Thyroid gland (tissue), 4 donors: ENCODE results near the gene WFDC6. TPM values are rescaled to one million over a fixed set of nuclear protein-coding genes. Genes with fewer than 3 reads are reported as not detected.

Experiments used
- DNase-seq, 2 donors: peaks; one replicate each; pipeline ENCODE4 v3.0.0-alpha.2; 2019
- H3K27ac ChIP-seq, 3 donors: fragments of 200-600 bp; sonication (generic); 1 replicate in 2 of 3; 2 replicates in 1 of 3; pipeline ENCODE4 v1.5.1; 2016 to 2019; ENCODE audit warnings: mild to moderate bottlenecking in 1 of 3, moderate library complexity in 1 of 3
- H3K27me3 ChIP-seq: fragments of 200-600 bp; sonication (generic); one replicate; pipeline ENCODE4 v1.5.1; 2019
- H3K36me3 ChIP-seq, 2 donors: fragments of 200-600 bp; sonication (generic); one replicate each; pipeline ENCODE4 v1.5.1; 2016 to 2019
- H3K4me1 ChIP-seq, 2 donors: fragments of 200-600 bp; sonication (generic); one replicate each; pipeline ENCODE4 v1.5.1; 2017 to 2019
- H3K4me3 ChIP-seq, 3 donors: fragments of 200-600 bp; sonication (generic); replicated peaks in 1 of 3; 1 replicate in 2 of 3; 2 replicates in 1 of 3; pipeline ENCODE4 v1.5.1; 2016; ENCODE audit warnings: mild to moderate bottlenecking in 1 of 3
- H3K9me3 ChIP-seq: fragments of 200-600 bp; sonication (generic); one replicate; pipeline ENCODE4 v1.5.1; 2017
- POLR2A ChIP-seq, 2 donors: fragments of 450-650 bp; IDR thresholded peaks; one replicate each; pipeline ENCODE4 v1.6.1; 2017; ENCODE audit warnings: antibody characterized with exemption in 2 of 2, mild to moderate bottlenecking in 2 of 2, moderate library complexity in 1 of 2
- WGBS, 2 donors: methylation state at CpG; one replicate each; pipeline ENCODE4 v1.1.5; 2017; 5-methylcytosine and 5-hydroxymethylcytosine counted together
- intact Hi-C: fragments of 100-400 bp; cut with DNase I; formaldehyde crosslinking; loops from one replicate; pipeline ENCODE4 v1.15.1; 2023
- total RNA-seq, 4 donors: library from RNA; depleted of rRNA; stranded (reverse); fragments of >200 nt; gene quantifications; one replicate each; pipeline ENCODE4 v1.2.3, GENCODE V29; 2016
- TF ChIP-seq, protein P1 (sequence below), 6 experiments: fragments of 200-600 bp in 3 of 6; fragments of 450-650 bp in 3 of 6; sonication (generic) in 3 of 6; IDR thresholded peaks; one replicate each; pipeline ENCODE4 v1.5.1; 2016 to 2019; ENCODE audit warnings: antibody characterized with exemption in 6 of 6, mild to moderate bottlenecking in 2 of 6, inconsistent platforms in 1 of 6, moderate library complexity in 1 of 6

WFDC6 gene
- total RNA-seq, 4 donors from 2014 or later, result not detected

DNA sequence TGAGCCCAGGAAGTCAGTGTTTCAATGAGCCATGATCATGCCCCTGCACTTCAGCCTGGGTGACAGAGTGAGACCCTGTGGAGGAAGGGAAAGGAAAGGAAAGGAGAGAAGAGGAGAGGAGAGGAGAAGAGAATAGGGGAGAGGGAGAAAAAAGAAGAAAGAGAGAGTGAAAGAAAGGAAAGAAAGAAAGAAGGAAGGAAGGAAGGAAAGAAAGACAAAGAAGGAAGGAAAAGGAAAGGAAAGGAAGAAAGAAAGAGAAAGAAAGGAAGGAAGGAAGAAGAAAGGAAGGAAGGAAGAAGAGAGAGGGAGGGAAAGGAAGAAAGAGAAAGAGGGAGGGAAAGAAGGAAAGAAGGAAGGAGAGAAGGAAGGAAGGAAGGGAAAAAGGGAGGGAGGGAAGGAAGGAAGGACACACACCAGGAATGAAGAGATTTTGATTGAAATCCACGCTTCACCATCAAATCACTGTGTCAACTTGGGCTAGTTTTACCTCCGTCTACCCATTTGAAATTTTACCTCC lies 25.5 kb upstream of the WFDC6 start:
- Histone ChIP-seq H3K27ac (no peak overlapping the region), H3K4me1 (peaks cover 3 to 5% of the 10 kb centered on the region in 2 donors), H3K27me3 (no peaks in the 10 kb centered on the region), H3K9me3 (no peaks in the 10 kb centered on the region), H3K4me3 (no peak overlapping the region), H3K36me3 (no peaks in the 10 kb centered on the region)
- no peak for DNase-seq
- intact Hi-C loops, result no loop called here
- no peak for TF ChIP-seq POLR2A (IDR thresholded peaks at IDR 0.05)
- TF ChIP-seq, protein P1, sequence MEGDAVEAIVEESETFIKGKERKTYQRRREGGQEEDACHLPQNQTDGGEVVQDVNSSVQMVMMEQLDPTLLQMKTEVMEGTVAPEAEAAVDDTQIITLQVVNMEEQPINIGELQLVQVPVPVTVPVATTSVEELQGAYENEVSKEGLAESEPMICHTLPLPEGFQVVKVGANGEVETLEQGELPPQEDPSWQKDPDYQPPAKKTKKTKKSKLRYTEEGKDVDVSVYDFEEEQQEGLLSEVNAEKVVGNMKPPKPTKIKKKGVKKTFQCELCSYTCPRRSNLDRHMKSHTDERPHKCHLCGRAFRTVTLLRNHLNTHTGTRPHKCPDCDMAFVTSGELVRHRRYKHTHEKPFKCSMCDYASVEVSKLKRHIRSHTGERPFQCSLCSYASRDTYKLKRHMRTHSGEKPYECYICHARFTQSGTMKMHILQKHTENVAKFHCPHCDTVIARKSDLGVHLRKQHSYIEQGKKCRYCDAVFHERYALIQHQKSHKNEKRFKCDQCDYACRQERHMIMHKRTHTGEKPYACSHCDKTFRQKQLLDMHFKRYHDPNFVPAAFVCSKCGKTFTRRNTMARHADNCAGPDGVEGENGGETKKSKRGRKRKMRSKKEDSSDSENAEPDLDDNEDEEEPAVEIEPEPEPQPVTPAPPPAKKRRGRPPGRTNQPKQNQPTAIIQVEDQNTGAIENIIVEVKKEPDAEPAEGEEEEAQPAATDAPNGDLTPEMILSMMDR (IDR thresholded peaks at IDR 0.05), result no peak
- 90% methylated on average over 2 of the region's 2 CpGs for WGBS, 2 donors

DNA sequence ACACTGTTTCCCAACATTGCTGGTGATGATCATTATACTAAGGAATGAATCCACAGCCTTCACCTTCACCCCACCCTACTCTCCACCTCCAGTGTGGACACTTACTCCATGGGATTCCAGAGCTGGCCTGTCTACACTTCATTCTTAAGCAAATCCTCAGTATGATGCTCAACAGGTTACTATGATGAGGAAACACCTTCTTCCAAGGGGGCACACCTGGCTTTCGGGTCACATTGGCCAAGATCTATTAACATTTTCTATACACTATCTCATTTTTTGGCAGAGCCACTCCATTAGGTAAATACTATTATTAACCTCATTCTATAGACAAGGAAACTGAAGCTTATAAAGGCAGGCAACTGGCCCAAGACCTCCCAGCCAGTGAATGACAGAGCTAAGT lies 15.9 kb upstream of the WFDC6 start:
- DNase-seq, result no peak
- H3K9me3 ChIP-seq, result no peaks in the 10 kb centered on the region
- no peaks in the 10 kb centered on the region for H3K27me3 ChIP-seq
- intact Hi-C loops, result no loop called here
- no peaks in the 10 kb centered on the region for H3K36me3 ChIP-seq
- 88 to 95% methylated on average over 1 of the region's 1 CpG for WGBS, 2 donors
- no peaks in the 10 kb centered on the region for H3K4me1 ChIP-seq
- H3K27ac ChIP-seq, result no peak overlapping the region
- no peak for TF ChIP-seq POLR2A (IDR thresholded peaks at IDR 0.05)
- TF ChIP-seq, protein P1 (IDR thresholded peaks at IDR 0.05), result no peak
- no peak overlapping the region for H3K4me3 ChIP-seq

DNA sequence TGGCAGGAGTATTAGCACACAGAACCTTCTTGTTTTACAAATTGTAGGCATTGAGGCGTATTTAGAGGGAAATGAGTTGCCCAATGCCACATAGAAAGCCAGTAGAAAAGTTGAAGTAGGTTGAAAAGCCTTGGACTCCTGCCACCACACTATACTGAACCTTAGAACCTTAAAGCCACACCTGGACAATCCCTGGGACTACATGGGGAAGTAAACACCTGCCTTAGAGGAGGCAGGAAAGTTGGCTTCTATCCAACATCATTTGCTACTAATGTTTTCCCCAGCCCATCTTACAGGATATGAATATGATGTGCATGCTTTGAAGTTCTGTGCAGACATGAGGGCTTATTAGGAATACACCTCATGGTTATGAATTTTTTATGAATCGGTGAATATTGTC lies 13.2 kb upstream of the WFDC6 start:
- intact Hi-C loops, result no loop called here
- no peak for TF ChIP-seq POLR2A (IDR thresholded peaks at IDR 0.05)
- TF ChIP-seq, protein P1 (IDR thresholded peaks at IDR 0.05), result no peak
- no peak overlapping the region for H3K27ac ChIP-seq
- DNase-seq, result no peak
- H3K36me3 ChIP-seq, result no peaks in the 10 kb centered on the region
- no peaks in the 10 kb centered on the region for H3K4me1 ChIP-seq
- no peak overlapping the region for H3K4me3 ChIP-seq
- H3K27me3 ChIP-seq, result no peaks in the 10 kb centered on the region
- 84 to 88% methylated on average over 2 of the region's 2 CpGs for WGBS, 2 donors
- no peaks in the 10 kb centered on the region for H3K9me3 ChIP-seq

DNA sequence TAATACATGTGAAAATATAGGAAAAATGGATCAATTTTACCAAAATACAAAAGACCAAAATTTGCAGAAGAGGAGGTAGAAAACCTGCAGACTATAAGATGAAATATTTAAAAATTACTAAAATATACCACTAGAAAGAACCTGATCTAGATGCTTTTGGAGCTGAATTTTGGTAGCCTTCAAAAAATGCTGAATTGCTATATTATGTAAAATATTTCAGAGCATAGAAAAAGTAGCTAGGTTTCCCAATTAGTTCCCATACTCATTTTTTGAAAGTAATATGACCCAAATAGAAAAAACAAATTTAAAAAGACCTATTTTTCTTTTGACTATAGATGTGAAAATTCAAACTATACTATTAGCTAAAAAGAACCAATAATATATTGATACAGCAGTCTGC lies 11.5 kb upstream of the WFDC6 start:
- Histone ChIP-seq H3K36me3 (no peaks in the 10 kb centered on the region), H3K4me1 (no peaks in the 10 kb centered on the region), H3K27ac (no peak overlapping the region), H3K27me3 (no peaks in the 10 kb centered on the region), H3K4me3 (no peak overlapping the region), H3K9me3 (no peaks in the 10 kb centered on the region)
- DNase-seq, result no peak
- intact Hi-C loops, result no loop called here
- TF ChIP-seq, protein P1 (IDR thresholded peaks at IDR 0.05), result no peak
- no peak for TF ChIP-seq POLR2A (IDR thresholded peaks at IDR 0.05)

DNA sequence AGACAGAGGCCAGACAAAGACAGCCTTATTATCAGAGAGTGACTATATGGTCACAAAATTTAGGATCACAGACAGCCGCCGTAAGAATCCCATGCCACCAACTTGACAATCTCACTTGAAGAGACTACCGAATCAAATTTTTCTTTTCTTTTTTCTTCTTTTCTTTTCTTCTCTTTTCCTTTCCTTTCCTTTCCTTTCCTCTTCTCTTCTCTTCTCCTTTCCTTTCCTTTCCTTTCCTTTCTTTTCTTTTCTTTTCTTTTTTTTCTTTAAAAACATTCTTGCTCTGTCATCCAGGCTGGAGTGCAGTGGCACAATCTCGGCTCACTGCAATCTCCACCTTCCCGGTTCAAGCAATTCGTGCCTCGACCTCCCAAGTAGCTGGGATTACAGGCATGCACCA lies 9.1 kb upstream of the WFDC6 start:
- Histone ChIP-seq H3K36me3 (no peaks in the 10 kb centered on the region), H3K27me3 (no peaks in the 10 kb centered on the region), H3K4me3 (no peak overlapping the region), H3K9me3 (no peaks in the 10 kb centered on the region), H3K27ac (no peak overlapping the region), H3K4me1 (no peaks in the 10 kb centered on the region)
- TF ChIP-seq, protein P1 (IDR thresholded peaks at IDR 0.05), result no peak
- no peak for TF ChIP-seq POLR2A (IDR thresholded peaks at IDR 0.05)
- no peak for DNase-seq
- WGBS, 2 donors, result 91 to 93% methylated on average over 7 of the region's 7 CpGs
- intact Hi-C loops, result loop anchor here (2.0 kb wide), 1 partner anchor 222 kb away; no protein-coding TSS in a partner anchor
